NCI-H345 treated with DMSO at 0.1 percent for 48 hours (cell line): Measurements from ENCODE around the gene TBXAS1.
"Not testable (repeated sequence)": the region's sequence is repeated elsewhere in the genome, so short reads cannot be mapped to it uniquely, and the experiment has no call there.

Experiments used
- DNase-seq: peaks from one replicate; lab custom pipeline; 2025; ENCODE audit not compliant: unreplicated experiment; lab: John Stamatoyannopoulos, UW

The TBXAS1 gene

GRCh38 chr7:139913021-139913844 is 84.2 kb downstream of the TBXAS1 start:
- DNase-seq: no peak

DNA sequence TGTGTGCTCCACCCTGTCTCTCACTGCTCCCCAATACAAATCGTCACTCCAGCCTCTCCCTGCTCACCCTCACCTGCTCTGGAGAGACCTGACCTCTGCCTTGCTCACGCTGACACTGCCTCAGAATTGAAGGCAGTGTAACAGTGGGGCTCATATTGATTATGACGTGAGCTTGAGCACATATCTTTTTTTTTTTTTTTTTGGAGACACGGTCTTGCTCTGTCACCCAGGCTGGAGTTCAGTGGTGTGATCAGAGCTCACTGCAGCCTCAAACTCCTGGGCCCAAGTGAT is 84.7 kb downstream of the TBXAS1 start:
- DNase-seq: no peak

DNA sequence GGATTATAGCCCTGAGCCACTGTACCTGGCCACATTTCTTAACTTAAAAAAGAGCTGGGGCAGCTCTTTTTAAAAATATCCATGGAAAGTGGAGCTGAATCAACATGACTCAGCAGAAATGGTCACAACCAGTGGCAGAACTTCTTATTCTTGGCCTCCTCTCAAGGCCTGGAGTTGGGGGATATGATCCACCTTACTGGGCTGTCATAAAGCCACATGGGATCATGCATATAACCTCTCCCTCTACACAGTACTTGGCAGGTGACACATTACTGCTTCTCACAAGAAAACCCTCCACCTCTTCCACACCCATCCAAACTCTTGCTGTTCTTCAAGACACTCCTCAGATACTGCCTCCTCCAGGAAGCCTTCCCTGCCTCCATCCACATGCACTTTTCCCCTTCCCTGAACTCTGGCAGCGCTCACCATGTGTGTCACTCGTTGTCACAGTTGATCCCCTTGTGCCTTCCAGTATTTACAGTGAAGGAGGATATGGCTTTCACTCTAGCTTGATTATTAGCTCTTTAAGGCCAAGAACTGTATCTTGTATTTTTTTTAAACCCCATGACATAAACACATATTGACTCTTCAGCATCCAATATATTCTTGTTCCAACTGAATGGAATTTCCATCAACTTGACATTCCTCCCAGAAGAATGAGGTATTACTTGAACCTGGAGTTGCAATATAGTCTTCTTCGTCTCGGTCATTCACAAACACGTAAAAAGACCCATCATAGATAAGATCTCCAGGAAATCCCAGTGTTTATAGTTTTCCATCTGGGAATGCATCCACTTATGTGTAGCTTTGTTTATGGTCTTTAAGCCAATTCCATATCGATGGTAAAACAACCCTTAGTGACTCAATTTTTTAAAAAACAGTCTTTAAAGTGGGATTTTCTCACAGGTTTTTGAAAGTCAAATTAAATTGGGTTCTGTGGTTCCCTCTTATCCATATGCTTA is 85.5 kb downstream of the TBXAS1 start:
- no peak for DNase-seq

DNA sequence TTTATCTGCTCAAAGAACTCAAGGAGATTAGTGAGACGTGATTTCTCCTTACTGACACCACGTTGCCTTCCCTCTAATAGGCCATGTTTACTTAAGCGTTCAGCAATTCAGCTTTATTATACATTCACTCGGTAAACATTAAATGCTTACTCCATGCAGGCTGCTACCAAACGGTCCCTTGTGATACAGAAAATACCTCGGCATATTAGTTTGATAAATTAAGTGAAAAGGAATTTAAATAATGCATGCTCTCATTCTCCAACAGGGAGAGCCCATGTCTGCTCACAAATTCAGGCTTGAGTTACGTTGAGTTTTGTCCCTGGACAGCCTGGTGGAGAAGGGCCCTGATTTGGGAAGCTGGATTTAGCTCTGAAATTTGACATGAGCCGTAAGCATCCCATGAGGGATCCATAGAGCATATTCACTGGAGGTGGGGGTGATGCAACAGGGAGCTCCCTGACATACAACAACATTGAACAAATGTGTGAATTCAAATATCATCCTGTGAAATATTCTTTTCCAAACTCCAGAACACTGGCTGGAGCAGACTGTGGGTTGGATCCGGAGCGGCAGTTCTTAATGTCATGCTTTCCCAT is 86.3 kb downstream of the TBXAS1 start:
- DNase-seq: no peak

DNA sequence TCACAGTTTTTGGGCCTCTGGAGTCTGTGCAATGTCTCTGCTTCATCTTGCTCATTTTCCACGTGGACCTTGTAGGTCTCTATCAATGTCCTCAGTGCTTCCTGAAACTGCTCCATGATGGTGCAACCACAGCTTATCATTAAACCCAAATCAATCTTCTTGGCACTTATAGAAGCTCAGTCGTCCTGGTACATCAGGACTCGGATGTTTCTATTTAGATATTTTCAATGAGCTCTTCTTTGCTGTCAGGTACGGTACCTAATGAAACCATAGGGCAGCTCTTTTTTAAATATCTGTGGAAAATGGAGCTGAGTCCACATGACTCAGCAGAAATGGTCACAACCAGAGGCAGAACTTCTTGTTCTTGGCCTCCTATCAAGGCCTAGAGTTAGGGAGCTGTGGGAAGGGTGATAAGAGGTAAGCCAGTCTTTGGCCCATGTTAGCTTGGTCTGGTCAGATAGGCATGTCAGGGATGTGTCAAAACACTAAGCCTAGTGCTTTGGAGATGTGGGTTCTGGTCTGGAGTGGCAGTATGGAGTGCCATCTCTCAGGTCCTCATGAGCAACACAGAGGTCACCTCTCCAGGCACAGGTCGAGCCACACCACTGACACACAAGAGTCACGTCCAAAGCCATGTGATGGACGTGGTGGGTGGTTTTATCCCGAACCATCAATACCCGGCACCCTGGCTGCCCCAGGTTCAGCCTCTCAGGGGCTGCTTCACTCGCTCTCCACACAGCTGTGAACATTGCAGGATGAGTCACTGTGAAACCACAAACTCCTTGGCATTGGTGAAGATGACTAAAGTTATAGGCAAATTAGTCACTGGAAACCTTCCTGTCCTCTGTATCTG is 87.0 kb downstream of the TBXAS1 start:
- no peak for DNase-seq

DNA sequence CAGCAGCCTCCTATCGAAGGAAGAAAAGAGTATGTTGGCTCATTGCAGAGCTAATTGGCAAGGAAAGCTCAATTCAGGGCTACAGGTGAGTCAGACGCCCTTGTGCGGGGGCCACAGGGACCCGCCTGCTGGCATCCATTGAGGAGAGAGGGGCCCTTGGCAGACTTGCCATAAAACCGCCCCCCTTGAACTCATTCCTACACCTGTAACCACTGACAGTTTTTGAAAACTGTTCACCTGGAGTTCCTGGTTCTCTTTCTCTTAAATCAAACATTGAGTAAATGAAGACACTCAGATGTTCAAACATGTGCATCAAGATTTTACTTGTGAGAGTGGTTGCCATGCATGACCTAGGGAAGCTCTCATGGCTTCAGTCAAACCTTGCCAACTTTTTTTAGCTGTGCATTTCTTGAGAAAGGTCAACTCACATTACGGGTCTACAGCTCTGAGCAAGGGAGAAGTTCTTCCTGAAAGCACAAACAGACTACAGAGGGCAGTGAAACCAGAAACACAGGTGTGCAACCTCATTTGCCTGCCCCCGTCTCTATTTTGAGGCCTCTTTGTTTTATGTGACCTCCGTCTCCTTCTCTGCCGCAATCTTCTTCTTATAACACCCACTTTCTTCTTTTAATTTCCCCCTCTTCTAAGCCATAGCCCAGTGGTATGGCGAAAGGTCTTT is 87.8 kb downstream of the TBXAS1 start:
- DNase-seq: no peak

GRCh38 chr7:139917851-139918250 is 88.8 kb downstream of the TBXAS1 start:
- DNase-seq: no peak

- DNase-seq: no peak
Observed at GRCh38 chr7:139918480-139918879, 89.4 kb downstream of the TBXAS1 start.

DNA sequence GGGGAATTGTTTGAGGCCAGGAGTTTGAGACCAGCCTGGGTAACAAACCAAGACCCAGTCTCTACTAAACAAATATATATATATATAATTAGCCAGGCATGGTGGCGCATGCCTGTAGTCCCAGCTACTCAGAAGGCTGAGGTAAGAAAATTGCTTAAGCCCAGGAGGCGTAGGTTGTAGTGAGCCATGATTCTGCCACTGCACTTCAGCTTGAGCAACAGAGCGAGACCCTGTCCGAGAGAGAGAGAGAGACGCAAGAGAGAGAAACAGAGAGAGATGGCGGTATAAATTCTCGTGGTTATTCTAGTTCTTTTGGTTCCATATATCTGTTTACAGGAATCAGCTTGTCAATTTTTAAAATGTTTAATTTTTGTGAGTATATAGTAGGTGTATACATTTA is 94.0 kb downstream of the TBXAS1 start:
- DNase-seq: no peak

DNA sequence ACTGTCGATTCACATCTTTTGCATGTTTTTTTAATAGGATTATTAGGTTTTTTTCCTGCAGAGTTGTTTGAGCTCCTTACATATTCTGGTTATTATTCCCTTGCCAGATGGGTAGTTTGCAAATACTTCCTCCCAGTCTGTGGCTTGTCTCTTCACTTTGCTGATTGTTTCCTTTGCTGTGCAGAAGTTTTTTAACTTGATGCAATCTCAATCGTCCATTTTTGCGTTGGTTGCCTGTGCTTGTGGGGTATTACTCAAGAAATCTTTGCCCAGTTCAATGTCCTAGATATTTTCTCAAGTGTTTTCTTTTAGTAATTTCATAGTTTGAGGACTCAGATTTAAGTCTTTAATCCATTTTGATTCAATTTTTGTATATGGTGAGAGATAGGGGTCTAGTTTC is 95.4 kb downstream of the TBXAS1 start:
- no peak for DNase-seq

GRCh38 chr7:139929221-139929620 is 100.2 kb downstream of the TBXAS1 start:
- DNase-seq: not testable (repeated sequence)

DNA sequence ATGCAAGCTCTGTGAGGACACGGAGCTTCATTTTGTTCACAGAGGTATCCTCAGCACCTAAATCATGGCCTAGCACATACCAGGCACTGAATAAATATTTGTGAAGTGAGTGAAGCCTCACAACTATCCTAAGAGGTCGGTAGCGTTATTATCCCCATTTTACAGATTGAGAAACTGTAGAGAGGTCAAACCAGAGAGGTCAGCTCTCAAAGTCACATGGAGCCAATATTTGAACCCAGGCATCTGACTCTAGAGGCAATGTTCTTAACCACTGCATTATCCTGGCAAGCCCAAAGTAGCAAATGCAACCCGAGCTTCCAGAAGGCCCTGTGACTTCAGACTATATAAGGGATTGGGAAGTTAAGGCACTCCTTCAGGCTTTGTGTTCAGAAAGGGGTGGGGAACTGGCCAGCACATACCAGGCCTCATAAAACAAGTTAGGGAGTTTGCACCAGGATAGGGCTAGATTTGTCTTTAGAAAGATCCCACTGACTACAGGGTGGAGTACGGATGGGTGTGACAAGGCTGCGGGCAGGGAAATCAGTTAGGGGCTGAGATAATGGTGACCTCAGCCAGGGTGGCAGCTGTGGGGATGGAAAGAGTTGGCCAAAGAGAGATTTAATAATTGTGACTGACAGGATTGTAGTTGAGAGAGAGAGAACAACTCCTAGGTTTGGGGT is 101.4 kb downstream of the TBXAS1 start:
- no peak for DNase-seq

DNA sequence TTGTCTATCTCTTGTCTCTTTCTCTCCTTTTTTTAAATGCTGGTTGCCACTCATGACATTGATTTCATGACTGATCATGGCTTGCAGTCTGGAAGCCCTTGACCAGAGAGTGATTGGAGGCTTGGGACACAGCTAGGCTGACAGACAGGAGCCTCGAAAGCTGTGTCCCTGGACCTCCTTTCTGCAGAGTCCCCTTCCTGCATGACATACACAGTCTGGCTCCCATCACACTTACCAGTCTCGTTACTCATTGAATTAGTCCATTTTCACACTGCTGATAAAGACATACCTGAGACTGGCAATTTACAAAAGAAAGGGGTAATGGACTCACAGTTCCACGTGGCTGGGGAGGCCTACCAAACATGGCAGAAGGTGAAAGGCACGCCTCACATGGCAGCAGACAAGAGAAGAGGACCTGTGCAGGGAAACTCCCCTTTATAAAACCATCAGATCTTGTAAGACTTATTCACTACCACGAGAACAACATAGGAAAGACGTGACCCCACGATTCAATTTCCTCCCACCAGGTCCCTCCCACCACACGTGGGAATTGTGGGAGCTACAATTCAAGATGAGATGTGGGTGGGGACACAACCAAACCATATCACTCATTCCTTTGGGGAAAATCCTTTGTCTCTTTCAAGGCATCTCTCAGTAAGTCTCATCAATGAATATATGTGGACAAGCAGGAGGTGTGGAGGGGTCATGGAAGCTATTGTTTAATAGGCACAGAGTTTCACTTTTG is 102.3 kb downstream of the TBXAS1 start:
- DNase-seq: no peak

- no peak for DNase-seq
Observed at GRCh38 chr7:139932531-139932930, 103.5 kb downstream of the TBXAS1 start.

GRCh38 chr7:139936760-139937310 is 107.8 kb downstream of the TBXAS1 start:
- no peak for DNase-seq

DNA sequence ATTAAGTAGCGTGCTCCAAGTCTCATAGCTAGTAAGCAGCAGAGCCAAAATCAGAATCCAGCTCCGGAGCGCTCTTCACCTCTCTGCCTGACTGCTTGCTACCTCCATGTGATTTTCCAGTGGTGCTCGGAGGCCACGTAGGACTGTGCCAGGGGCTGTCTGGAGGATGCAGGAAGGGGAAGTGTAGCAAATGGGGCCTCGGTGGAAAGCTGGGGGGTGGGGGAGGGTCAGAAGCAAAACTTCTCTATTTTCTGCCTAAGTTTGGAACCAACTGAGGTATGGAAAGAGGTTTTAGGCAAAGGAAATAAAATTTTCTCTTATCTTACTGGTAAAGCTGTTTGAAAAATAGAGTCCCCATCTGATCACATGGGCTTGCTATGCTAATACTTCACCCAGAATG is 108.7 kb downstream of the TBXAS1 start:
- no peak for DNase-seq

DNA sequence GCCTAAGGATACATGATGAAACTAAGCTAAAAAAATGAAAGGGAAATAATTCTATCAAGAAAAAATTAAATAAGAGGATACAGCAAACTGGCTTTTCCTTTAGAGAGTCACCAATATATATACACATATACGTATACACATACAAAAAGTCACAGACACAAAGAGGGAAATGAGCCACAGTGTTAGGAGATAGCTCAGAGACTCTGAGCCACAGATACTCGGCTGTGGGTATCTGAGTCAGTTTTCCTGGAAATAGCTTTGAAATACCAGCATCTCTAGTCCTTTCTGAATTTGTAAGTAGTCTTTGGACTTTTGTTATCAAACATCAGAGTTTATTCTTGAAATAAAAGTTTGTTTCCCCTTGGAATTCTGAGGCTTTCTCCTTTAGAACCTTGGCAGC is 111.8 kb downstream of the TBXAS1 start:
- no peak for DNase-seq

- no peak for DNase-seq
Observed at GRCh38 chr7:139941421-139941820, 112.4 kb downstream of the TBXAS1 start.

DNA sequence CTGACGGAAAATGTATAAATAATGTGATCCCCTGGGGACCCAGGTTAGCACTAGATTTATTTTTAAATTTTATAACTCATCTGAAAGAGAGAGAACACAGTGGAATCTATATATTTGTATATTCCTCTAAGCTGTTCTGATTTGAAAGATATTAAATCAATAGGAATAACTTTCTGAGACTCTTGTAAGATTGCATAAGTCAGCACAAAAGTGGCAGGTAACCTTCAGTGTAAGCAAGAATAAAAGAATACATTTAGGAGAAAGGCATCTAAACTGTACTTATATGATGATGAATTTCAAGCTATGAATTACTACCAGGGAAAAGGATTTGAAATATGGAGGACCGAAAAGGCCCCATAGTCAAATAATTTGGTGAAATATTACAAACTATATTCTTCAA is 112.8 kb downstream of the TBXAS1 start:
- no peak for DNase-seq
